ENCODE results near the gene RPL5. TPM values are rescaled to one million over a fixed set of nuclear protein-coding genes. Genes with fewer than 3 reads are reported as not detected.

Gene RPL5
- total RNA-seq, 1 experiment from 2014 or later = 1,299 TPM

- no peak for DNase-seq (ENCODE audit: low read depth)
Measured at GRCh38 chr1:92854101-92854785, 22.4 kb downstream of the RPL5 start.

- DNase-seq (ENCODE audit: low read depth) = no peak
Measured at GRCh38 chr1:92855236-92855635, 23.4 kb downstream of the RPL5 start.

GRCh38 chr1:92857817-92858216 is 26.0 kb downstream of the RPL5 start:
- no peak for DNase-seq (ENCODE audit: low read depth)

GRCh38 chr1:92858564-92859399 is 26.9 kb downstream of the RPL5 start:
- peak; percentile 78 for DNase-seq (ENCODE audit: low read depth)

- no peak for DNase-seq (ENCODE audit: low read depth)
Measured at GRCh38 chr1:92859400-92860039, 27.7 kb downstream of the RPL5 start.

- DNase-seq (ENCODE audit: low read depth) = no peak
Measured at GRCh38 chr1:92862605-92863004, 30.8 kb downstream of the RPL5 start.

- no peak for DNase-seq (ENCODE audit: low read depth)
Measured at GRCh38 chr1:92864131-92864530, 32.3 kb downstream of the RPL5 start.

- DNase-seq (ENCODE audit: low read depth) = no peak
Measured at GRCh38 chr1:92870591-92870990, 38.8 kb downstream of the RPL5 start.

GRCh38 chr1:92872719-92873118 is 40.9 kb downstream of the RPL5 start:
- no peak for DNase-seq (ENCODE audit: low read depth)

- no peak for DNase-seq (ENCODE audit: low read depth)
Measured at GRCh38 chr1:92874987-92875386, 43.1 kb downstream of the RPL5 start.

GRCh38 chr1:92876351-92876750 is 44.5 kb downstream of the RPL5 start:
- DNase-seq (ENCODE audit: low read depth) = no peak

- DNase-seq (ENCODE audit: low read depth) = no peak
Measured at GRCh38 chr1:92877081-92877711, 45.4 kb downstream of the RPL5 start.

- peak; percentile 11 for DNase-seq (ENCODE audit: low read depth)
Measured at GRCh38 chr1:92877792-92878191, 46.0 kb downstream of the RPL5 start.

GRCh38 chr1:92879316-92879968 is 47.6 kb downstream of the RPL5 start:
- no peak for DNase-seq (ENCODE audit: low read depth)

- DNase-seq (ENCODE audit: low read depth) = no peak
Measured at GRCh38 chr1:92881391-92881790, 49.6 kb downstream of the RPL5 start.

GRCh38 chr1:92882819-92883218 is 51.0 kb downstream of the RPL5 start:
- no peak for DNase-seq (ENCODE audit: low read depth)

- DNase-seq (ENCODE audit: low read depth) = peak; percentile 15
Measured at GRCh38 chr1:92883297-92883696, 51.5 kb downstream of the RPL5 start.

GRCh38 chr1:92884195-92884594 is 52.4 kb downstream of the RPL5 start:
- no peak for DNase-seq (ENCODE audit: low read depth)

GRCh38 chr1:92886886-92887419 is 55.1 kb downstream of the RPL5 start:
- DNase-seq (ENCODE audit: low read depth) = no peak

GRCh38 chr1:92887465-92887864 is 55.6 kb downstream of the RPL5 start:
- DNase-seq (ENCODE audit: low read depth) = no peak
